KBM-7 (cell line): ENCODE results near the gene UBL7.

Source experiments
- DNase-seq: peaks from one replicate; pipeline ENCODE4 v3.0.0-alpha.2; 2015
- in situ Hi-C: fragments of 300-500 bp; cut with MboI; formaldehyde crosslinking; loops from 2 replicates; pipeline ENCODE4 v1.14.3; 2020; ENCODE audit warnings: low sequenced_read_pairs, low pct_unique_long_range_greater_than_20kb, mixed read lengths

The UBL7 gene

GRCh38 chr15:74427607-74428441 lies 33.1 kb downstream of the UBL7 start:
- in situ Hi-C loops: no loop called here
- no peak for DNase-seq

GRCh38 chr15:74426404-74427281 lies 34.3 kb downstream of the UBL7 start:
- in situ Hi-C loops: no loop called here
- no peak for DNase-seq

DNA sequence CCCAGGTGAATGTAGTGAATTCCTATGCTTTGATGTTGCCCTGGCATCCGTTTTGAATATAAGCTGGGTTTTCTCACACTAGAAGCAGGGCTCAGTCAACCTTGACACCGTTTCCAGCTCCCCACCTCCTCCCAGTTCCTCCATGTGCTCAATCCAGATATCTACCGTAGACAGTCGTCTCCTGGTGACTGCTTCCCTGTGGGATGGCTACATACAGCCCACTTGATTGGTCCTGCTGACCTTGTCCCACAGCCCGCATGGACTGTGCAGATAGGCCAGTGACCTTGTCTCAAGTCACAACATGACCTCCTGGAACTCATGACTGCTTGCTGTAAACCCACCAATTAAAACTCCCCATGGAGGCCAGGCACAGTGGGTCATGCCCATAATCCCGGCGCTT lies 35.3 kb downstream of the UBL7 start:
- DNase-seq: no peak
- in situ Hi-C loops: no loop called here

- in situ Hi-C loops: no loop called here
- DNase-seq: no peak
Measured at GRCh38 chr15:74424901-74425528, 35.9 kb downstream of the UBL7 start.

DNA sequence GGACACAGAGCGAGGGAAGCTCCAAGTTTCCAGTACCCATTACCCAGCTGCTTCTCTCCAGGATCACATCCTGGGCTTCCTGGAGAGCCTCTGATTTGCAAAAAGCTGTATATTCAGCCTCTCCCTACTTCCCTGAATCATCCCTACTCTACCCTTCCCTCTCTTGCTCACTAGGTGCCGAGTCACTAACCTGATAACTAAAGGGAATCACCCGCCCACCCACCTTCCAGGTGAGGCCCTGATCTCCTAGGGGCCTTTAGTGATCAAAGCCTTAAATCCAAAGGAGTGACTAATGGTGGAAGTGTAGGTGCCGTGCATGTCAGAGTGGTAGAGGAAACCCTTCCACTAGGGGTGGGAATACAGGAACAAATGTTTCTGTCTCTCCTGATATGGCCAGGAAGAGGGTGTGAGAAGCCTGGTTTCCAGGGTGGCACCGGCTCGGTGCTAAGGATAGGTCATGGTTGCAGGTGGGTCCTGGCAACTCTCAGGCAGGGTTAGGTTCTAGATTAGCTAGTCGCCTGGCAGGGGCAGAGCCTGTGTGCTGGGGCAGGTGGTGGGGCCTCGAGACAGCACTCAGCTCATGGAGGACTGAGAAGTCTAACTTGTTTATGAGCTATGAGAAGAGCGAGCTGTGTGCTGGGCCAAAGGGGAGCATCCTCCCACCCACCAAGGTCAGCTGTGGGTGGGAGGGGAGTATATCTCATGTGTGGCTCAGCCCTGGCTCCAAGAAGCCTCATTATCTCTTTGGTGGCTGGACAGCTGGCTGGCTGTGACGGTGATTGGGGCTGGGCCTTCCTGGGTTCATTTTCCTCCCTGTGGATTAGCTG lies 37.3 kb downstream of the UBL7 start:
- in situ Hi-C loops: no loop called here
- no peak for DNase-seq

DNA sequence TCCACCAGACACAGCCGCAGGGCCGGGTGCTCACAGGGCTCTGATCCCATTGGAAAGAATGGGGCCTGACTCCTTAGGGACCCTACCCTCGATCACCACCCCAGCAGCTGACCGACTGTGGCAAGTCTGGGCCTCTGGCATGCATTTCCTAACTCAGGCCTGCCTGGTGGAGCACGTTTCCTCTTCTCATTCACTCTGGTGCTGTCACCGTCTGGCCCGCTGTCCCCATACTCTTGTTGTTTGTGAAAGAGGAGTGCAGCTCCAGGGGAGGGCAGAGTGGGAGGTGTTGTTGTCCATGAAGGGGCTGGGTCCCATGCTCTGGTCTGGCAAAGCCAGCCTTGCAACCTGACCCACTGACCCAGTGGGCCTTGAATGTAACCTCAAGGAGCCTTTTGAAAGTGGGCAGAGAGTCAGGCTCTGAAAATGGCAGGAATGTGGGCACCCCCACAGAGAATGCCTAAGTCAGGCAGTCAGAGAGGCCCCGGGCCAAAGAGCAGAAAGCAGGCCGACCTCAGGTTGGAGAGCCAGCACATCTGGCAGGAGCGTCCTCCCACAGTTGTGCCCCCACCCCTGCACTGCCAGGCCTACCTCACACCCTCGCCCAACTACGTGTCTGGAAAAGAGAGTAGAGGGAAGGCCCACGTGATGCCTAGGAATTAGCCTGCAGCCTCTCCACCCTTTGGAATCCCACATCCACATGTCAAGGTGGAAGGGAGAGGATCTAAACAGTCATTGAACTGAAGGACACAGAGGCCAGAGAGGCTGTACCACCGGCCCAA lies 38.1 kb downstream of the UBL7 start:
- in situ Hi-C loops: no loop called here
- no peak for DNase-seq

- in situ Hi-C loops: no loop called here
- no peak for DNase-seq
Measured at GRCh38 chr15:74422265-74422651, 38.7 kb downstream of the UBL7 start.

DNA sequence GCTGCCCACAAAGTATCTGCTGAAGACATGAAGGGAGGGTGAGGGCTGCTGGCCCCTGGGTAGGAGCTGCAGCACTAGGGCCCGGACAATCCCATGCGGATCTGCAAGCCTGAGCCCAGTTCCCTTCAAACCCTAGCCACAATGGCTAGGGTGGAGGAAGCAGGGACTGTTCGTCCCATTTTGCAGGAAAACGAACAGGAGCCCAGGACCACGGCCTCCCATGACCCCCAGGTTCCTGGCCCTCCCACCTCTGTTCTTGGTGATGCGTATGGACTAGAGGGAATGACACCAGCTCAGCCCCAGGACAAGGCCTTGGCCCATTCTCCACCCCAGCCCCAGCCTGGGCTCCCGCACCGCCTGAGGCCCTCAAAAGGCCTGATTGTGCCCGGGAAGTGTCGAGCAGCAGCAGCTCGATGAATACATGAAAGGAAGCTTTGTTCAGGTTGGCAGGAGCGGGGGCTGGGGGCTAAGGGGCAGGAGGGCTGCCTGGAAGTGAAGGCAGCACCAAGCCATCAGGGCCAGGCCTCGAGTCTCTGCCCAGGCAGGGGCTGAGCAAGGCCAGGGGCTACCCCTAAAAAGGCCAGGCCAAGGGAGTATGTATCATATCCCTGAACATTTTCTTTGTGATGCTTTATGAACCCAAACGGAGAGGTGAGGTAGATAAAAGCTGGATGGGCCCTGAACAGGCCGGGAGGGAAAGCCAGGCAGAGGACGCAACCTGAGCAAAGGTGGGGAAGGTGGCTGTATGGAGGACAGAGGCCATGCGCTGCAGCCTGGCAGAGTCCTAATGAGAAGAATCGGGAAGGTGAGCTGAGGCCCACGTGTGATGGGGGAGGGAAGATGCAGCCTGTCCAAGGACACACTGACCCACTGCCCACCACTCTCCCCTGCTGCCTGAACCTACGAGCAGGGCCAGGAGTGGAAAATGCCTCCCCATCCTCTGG lies 39.4 kb downstream of the UBL7 start:
- in situ Hi-C loops: no loop called here
- no peak for DNase-seq

- in situ Hi-C loops: no loop called here
- no peak for DNase-seq
Measured at GRCh38 chr15:74420193-74420905, 40.6 kb downstream of the UBL7 start.

GRCh38 chr15:74419432-74419831 lies 41.5 kb downstream of the UBL7 start:
- in situ Hi-C loops: no loop called here
- DNase-seq: no peak

- in situ Hi-C loops: no loop called here
- no peak for DNase-seq
Measured at GRCh38 chr15:74418575-74419338, 42.2 kb downstream of the UBL7 start.

DNA sequence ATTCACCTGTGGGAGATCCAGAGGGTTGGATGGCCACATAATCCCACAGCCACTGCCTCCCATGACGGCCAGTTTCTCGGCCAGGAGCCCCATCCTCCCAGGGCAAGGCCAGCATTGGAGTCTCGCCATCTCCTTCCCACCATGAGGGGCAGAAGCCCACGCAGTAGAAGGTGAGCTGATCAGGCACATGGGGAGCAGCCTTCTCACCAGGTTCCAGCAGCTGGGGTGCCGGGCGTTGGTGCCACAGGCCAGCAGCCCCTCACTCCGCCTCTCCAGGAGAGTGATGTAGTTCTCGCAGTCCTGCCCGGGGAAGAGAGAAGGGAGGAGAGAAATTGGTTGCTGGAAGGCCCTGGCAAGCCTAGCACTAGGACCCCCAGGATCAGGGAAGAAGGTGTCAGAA lies 43.3 kb downstream of the UBL7 start:
- DNase-seq: no peak
- in situ Hi-C loops: no loop called here

DNA sequence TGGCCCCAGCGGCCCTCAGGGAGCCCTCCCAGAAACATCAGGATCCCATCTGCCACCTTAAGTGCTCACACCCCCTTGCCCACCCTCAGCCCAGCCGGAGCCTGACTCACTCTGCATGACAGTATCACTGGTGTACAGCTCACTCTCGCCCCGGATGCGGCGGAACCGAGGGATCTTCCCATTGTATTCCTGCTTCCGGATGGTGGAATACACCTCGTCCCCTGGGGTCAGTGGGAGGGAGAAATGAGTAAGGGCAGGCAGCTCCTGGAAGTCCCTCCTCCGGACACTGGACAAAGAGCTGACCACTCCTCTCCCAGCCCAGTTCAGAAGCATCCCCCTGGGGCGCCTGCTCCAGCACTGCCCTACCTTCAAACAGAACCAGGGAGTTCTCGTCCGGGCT lies 43.7 kb downstream of the UBL7 start:
- in situ Hi-C loops: no loop called here
- no peak for DNase-seq

- DNase-seq: no peak
- in situ Hi-C loops: no loop called here
Measured at GRCh38 chr15:74415966-74416916, 44.7 kb downstream of the UBL7 start.
